GM12872 (cell line): ENCODE measurements around the gene TBC1D5.
A peak's percentile ranks its signal among the peaks of the same experiment; 100 is the strongest.

Source experiments
- CTCF ChIP-seq: IDR thresholded peaks from 3 replicates; pipeline ENCODE4 v1.5.1; 2011; ENCODE audit warnings: low read depth, mild to moderate bottlenecking, low read length, moderate library complexity; ENCODE audit not compliant: insufficient read depth

TBC1D5 gene

GRCh38 chr3:17233398-17233800 lies 509.0 kb downstream of the TBC1D5 start:
- peak; percentile 61 for TF ChIP-seq CTCF

GRCh38 chr3:17232442-17232841 lies 510.0 kb downstream of the TBC1D5 start:
- TF ChIP-seq CTCF: no peak

DNA sequence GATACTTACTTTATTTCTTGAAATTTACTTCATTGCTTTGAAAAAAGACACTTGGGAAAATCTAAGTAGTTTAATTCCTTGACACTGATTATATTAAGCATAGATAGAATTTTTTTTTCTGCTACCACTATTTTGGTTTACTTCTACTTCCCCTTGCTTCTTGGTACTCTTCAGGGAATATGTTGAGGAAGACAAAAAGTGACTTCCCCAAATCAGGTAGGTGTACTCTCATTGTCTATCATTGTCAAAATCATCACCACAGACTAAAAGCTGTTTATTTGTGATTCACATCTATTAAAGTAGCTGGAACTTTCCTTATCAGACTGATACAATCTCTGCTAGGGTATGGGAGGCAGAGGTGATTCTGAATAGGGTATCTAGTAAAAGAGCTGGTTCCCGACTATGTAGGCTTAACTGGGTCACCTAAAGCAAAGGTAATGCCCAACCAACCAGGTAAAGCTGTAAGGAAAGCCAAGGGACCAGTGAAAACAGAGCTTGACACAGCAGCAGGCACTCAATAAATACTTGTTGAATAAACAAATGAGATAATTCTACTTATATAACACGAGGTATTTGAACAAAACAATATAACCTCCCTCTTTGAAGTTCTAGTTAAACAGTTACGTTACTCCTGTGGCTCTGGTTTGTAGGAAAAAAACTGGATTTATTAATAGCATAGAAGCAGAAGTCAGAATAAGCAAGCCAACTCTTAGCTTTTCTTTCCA lies 510.7 kb downstream of the TBC1D5 start:
- TF ChIP-seq CTCF: no peak

DNA sequence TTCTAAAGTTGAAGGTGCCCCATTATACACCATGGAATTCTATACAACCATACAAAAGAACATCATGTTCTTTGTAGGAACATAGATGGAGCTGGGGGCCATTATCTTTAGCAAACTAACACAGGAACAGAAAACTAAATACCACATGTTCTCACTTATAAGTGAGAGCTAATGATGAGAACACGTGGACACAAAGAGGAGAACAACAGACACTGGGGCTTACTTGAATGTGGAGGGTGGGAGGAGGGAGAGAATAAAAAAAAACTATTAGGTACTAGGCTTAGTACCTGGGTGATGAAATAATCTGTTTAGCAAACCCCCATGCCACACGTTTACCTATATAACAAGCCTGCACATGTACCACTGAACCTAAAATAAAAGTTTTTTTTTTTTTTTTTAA lies 515.0 kb downstream of the TBC1D5 start:
- no peak for TF ChIP-seq CTCF

DNA sequence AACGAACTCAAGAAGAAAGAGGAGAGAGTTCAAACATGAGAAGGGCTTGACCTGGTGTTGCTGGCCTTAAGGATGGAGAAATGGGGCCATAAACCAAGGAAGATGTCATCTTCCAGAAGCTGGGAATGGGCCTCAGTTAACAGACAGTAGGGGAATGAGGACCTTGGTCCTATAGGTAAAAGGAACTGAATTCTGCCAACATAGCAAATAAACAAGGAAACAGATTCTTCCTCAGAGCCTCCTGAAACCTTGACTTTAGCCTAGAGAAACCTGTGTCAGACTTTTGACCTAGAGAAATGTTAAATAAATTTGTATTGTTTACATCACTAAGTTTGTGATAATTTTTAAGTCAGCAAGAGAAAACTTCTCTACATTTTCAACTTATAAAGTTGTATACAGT lies 520.9 kb downstream of the TBC1D5 start:
- TF ChIP-seq CTCF: no peak

DNA sequence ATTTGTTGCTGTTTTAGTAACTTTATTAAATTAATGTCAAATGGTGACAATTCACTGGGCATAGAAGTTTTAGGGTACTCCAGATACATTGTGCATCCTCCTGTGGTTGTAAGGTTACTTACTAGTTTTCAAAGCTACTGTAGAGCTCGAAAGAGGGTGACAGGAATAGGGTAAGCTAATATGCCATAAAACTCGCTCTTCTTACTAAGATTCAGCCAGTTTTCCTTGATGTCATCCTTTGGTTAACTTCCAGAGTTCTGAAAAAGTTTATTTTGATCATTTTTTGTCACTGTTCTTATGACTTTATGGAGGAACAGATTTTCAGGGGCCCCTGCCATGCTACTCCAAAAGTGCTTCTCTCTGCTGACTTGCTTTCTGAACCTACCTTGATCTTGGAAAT lies 522.8 kb downstream of the TBC1D5 start:
- TF ChIP-seq CTCF: no peak

GRCh38 chr3:17218587-17218986 lies 523.8 kb downstream of the TBC1D5 start:
- TF ChIP-seq CTCF: no peak
